ENCODE results near the gene RHBDD3.

Gene RHBDD3

DNA sequence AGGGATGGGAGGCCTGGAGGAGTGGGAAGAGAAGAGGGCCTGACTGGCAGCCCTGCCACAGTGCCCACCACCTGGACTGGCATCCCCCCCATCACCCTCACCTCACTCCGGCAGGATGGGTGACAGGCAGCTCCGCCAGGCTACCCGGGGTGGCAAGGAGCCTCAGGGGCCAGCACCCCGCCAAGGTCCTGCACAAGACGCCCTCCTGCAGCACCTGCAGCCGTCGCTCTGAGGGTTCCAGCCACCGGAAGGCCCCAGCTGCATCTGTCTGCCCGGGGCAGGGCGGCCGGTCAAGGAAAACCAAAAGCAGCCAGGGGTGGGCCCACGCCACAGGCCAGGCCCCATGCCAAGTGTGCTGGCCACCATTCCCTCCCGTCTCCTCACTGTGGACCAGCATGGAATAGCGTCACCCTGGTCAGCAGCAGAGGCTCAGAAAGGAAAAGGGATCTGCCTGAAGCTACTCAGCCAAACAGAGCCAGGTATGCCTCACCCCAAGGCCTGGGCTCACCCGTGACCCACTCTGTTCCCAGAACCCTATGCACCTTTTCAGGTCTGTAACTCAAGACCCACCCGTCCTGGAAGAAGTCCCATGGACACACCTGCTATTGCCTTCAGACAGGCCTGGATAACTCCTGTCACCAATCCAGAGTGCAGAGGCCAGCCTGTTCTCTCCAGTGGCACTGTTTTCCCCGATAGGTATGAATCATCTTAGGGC lies 7.0 kb downstream of the RHBDD3 start:
- H3K36me3 ChIP-seq (ENCODE audit: low read depth): peaks cover 15% of the 10 kb centered on the region
- DNase-seq (ENCODE audit: low spot score) (no peak), ATAC-seq (ENCODE audit: low read depth) (no peak)
- no peaks in the 10 kb centered on the region for H3K27me3 ChIP-seq (ENCODE audit: insufficient read depth, poor library complexity, severe bottlenecking)
- no peaks in the 10 kb centered on the region for H3K4me1 ChIP-seq (ENCODE audit: insufficient read depth, poor library complexity, severe bottlenecking)
- H3K27ac ChIP-seq (ENCODE audit: poor library complexity, severe bottlenecking): no peak overlapping the region
- TF ChIP-seq CTCF (IDR thresholded peaks at IDR 0.05; ENCODE audit: poor library complexity, severe bottlenecking): no peak
- no peak overlapping the region for H3K4me3 ChIP-seq (ENCODE audit: severe bottlenecking)
- H3K9me3 ChIP-seq (ENCODE audit: severe bottlenecking): no peaks in the 10 kb centered on the region

GRCh38 chr22:29260031-29260560 lies 7.7 kb downstream of the RHBDD3 start:
- ATAC-seq (ENCODE audit: low read depth) (no peak), DNase-seq (ENCODE audit: low spot score) (no peak)
- Histone ChIP-seq H3K27me3 (ENCODE audit: insufficient read depth, poor library complexity, severe bottlenecking) (no peaks in the 10 kb centered on the region), H3K4me1 (ENCODE audit: insufficient read depth, poor library complexity, severe bottlenecking) (no peaks in the 10 kb centered on the region), H3K36me3 (ENCODE audit: low read depth) (peaks cover 9% of the 10 kb centered on the region), H3K4me3 (ENCODE audit: severe bottlenecking) (no peak overlapping the region), H3K9me3 (ENCODE audit: severe bottlenecking) (no peaks in the 10 kb centered on the region), H3K27ac (ENCODE audit: poor library complexity, severe bottlenecking) (no peak overlapping the region)
- no peak for TF ChIP-seq CTCF (IDR thresholded peaks at IDR 0.05; ENCODE audit: poor library complexity, severe bottlenecking)

DNA sequence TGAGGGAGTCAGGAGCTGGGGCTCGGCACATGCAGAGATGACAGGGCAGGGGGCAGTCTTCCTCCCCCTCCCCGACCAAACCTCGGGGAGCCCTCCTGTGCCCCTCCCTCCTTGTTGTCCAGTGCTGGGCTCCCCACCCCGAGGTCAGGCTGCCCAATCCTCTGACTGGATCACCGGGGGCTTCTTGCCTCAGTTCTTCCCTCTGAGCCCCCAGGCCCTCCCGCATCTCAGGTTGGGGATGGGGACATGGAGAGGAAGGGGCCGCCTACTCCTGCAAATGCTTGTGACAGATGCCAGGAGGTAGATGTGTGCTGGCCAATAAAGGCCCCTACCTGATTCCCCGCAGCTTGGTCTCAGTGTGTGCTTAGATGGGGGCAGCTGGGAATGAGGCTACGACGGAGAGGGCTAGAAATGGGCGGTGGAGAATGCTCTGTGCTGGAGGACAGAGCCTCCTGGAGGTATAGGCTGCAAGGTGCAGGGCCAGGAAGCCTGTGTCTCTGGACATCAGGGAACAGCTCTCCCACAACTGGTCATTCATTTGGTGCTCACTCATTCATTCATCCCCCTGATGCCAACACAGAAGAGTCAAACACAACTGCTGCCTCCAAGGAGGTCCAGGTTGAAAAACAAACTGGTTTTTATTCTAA lies 8.4 kb downstream of the RHBDD3 start:
- ATAC-seq (ENCODE audit: low read depth) (peak; percentile 48), DNase-seq (ENCODE audit: low spot score) (no peak)
- no peak for TF ChIP-seq CTCF (IDR thresholded peaks at IDR 0.05; ENCODE audit: poor library complexity, severe bottlenecking)
- no peaks in the 10 kb centered on the region for H3K9me3 ChIP-seq (ENCODE audit: severe bottlenecking)
- H3K27me3 ChIP-seq (ENCODE audit: insufficient read depth, poor library complexity, severe bottlenecking): no peaks in the 10 kb centered on the region
- no peaks in the 10 kb centered on the region for H3K4me1 ChIP-seq (ENCODE audit: insufficient read depth, poor library complexity, severe bottlenecking)
- H3K27ac ChIP-seq (ENCODE audit: poor library complexity, severe bottlenecking): no peak overlapping the region
- H3K4me3 ChIP-seq (ENCODE audit: severe bottlenecking): no peak overlapping the region
- H3K36me3 ChIP-seq (ENCODE audit: low read depth): peaks cover 2% of the 10 kb centered on the region; the same call in 1 of the 2 replicates

DNA sequence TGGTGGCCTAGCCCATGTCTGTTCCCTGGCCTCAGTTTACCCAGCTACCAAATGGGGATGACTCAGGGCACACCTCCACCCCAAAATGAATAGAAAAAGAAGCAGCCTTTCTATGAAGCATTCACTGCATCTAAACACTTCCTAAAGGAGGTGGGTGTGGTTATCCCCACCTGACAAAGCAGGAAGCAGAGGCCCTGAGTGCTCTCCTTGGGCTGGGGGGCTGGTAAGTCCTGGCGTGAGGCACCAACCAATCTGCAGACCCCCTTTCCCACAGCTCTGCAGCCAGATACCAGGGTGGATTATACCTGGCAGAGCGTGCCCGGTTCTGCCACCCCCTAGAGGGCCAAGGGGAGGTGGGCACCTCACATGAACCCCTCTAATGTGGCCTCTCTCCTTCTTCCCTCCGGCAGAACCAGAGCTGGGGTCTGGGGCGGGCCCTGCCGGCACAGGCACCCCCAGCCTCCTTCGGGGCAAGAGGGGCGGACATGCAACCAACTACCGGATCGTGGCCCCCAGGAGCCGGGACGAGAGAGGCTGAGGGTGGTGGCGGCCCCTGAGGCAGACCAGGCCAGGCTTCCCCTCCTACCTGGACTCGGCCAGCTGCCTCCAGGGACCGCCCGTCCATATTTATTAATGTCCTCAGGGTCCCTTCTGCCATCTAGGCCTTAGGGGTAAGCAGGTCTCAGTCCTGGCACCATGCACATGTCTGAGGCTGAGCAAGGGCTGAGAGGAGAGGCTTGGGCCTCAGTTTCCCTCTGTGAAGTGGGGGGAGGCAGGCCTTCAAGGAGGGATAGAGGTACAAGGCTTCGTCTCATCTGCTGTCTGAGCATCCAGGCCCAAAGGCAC lies 9.2 kb downstream of the RHBDD3 start:
- H3K27me3 ChIP-seq (ENCODE audit: insufficient read depth, poor library complexity, severe bottlenecking): no peaks in the 10 kb centered on the region
- H3K4me1 ChIP-seq (ENCODE audit: insufficient read depth, poor library complexity, severe bottlenecking): no peaks in the 10 kb centered on the region
- no peak for DNase-seq (ENCODE audit: low spot score)
- no peak for TF ChIP-seq CTCF (IDR thresholded peaks at IDR 0.05; ENCODE audit: poor library complexity, severe bottlenecking)
- H3K9me3 ChIP-seq (ENCODE audit: severe bottlenecking): no peaks in the 10 kb centered on the region
- no peak for ATAC-seq (ENCODE audit: low read depth)
- no peak overlapping the region for H3K4me3 ChIP-seq (ENCODE audit: severe bottlenecking)
- H3K36me3 ChIP-seq (ENCODE audit: low read depth): no peaks in the 10 kb centered on the region
- H3K27ac ChIP-seq (ENCODE audit: poor library complexity, severe bottlenecking): no peak overlapping the region
